GM18520 (cell line): ENCODE results near the gene ACAD11.
A peak's percentile ranks its signal among the peaks of the same experiment; 100 is the strongest.
"Not testable (repeated sequence)": the region's sequence is repeated elsewhere in the genome, so short reads cannot be mapped to it uniquely, and the experiment has no call there.

Source experiments
- ATAC-seq: cut with Tn5 transposase; IDR thresholded peaks from one replicate; pipeline ENCODE4 v1.9.1; 2021; ENCODE audit not compliant: unreplicated experiment

Gene ACAD11

GRCh38 chr3:132652640-132653270, 6.9 kb downstream of the ACAD11 start:
- no peak for ATAC-seq

GRCh38 chr3:132650153-132650552, 9.5 kb downstream of the ACAD11 start:
- ATAC-seq = no peak

- ATAC-seq = no peak
These were observed 14.6 kb downstream of the ACAD11 start for GRCh38 chr3:132645058-132645457.

- ATAC-seq = no peak
These were observed 16.2 kb downstream of the ACAD11 start for GRCh38 chr3:132643366-132643765.

- no peak for ATAC-seq
These were observed 17.1 kb downstream of the ACAD11 start for GRCh38 chr3:132642539-132642847.

GRCh38 chr3:132641837-132642538, 17.6 kb downstream of the ACAD11 start:
- no peak for ATAC-seq

GRCh38 chr3:132641427-132641826, 18.2 kb downstream of the ACAD11 start:
- ATAC-seq = not testable (repeated sequence)

- ATAC-seq = no peak
These were observed 20.9 kb downstream of the ACAD11 start for GRCh38 chr3:132638706-132639105.

GRCh38 chr3:132637590-132637989, 22.0 kb downstream of the ACAD11 start:
- no peak for ATAC-seq

- no peak for ATAC-seq
These were observed 24.6 kb downstream of the ACAD11 start for GRCh38 chr3:132635052-132635451.

- ATAC-seq = no peak
These were observed 29.0 kb downstream of the ACAD11 start for GRCh38 chr3:132630612-132631011.

GRCh38 chr3:132629928-132630327, 29.7 kb downstream of the ACAD11 start:
- ATAC-seq = no peak

GRCh38 chr3:132628157-132628556, 31.5 kb downstream of the ACAD11 start:
- no peak for ATAC-seq

GRCh38 chr3:132626955-132627354, 32.7 kb downstream of the ACAD11 start:
- no peak for ATAC-seq

- peak; percentile 71 for ATAC-seq
These were observed 34.0 kb downstream of the ACAD11 start for GRCh38 chr3:132625613-132626012.

- no peak for ATAC-seq
These were observed 34.8 kb downstream of the ACAD11 start for GRCh38 chr3:132624790-132625189.

GRCh38 chr3:132623646-132624045, 36.0 kb downstream of the ACAD11 start:
- no peak for ATAC-seq

GRCh38 chr3:132622761-132623160, 36.8 kb downstream of the ACAD11 start:
- ATAC-seq = no peak

- no peak for ATAC-seq
These were observed 37.5 kb downstream of the ACAD11 start for GRCh38 chr3:132622148-132622547.

- no peak for ATAC-seq
These were observed 42.8 kb downstream of the ACAD11 start for GRCh38 chr3:132616780-132617179.

- no peak for ATAC-seq
These were observed 43.7 kb downstream of the ACAD11 start for GRCh38 chr3:132615881-132616280.

- ATAC-seq = not testable (repeated sequence)
These were observed 44.3 kb downstream of the ACAD11 start for GRCh38 chr3:132615301-132615700.

GRCh38 chr3:132606620-132607019, 53.0 kb downstream of the ACAD11 start:
- ATAC-seq = not testable (repeated sequence)
